T-helper 1 cell (primary cell): ENCODE results near the gene CFAP52.
"Not testable (repeated sequence)": the region's sequence is repeated elsewhere in the genome, so short reads cannot be mapped to it uniquely, and the experiment has no call there.

Experiments
- DNase-seq, 5 donors: peaks; one replicate each; pipeline ENCODE4 v3.0.0-alpha.2; 2012 to 2020

CFAP52 gene

DNA sequence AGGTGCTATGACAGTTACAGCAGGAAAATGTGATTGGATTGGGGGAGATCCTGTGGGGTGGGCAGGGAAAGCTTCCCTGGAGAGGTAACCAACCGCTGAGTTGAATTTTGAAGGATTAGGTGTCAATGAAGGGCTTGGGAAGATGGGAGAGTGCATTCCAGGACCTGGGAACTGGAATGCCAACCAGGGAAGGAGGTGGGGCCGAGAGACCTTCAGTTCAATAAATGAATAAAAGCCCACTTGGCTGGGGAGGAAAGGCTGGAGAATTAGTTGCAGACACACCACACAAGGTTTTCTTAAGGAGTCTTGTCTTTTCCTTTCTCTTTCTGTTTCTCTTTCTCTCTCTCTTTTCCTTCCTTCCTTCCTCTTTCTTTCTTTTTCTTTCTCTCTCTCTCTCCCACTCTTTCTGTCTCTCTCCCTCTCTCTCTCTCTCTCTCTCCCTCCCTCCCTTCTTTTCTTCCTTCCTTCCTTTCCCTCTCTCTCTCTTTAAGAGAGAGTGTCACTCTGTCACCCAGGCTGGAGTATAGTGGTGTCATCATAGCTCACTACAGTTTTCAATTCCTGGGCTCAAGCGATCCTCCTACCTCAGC is 72.2 kb downstream of the CFAP52 start:
- DNase-seq: no peak

DNA sequence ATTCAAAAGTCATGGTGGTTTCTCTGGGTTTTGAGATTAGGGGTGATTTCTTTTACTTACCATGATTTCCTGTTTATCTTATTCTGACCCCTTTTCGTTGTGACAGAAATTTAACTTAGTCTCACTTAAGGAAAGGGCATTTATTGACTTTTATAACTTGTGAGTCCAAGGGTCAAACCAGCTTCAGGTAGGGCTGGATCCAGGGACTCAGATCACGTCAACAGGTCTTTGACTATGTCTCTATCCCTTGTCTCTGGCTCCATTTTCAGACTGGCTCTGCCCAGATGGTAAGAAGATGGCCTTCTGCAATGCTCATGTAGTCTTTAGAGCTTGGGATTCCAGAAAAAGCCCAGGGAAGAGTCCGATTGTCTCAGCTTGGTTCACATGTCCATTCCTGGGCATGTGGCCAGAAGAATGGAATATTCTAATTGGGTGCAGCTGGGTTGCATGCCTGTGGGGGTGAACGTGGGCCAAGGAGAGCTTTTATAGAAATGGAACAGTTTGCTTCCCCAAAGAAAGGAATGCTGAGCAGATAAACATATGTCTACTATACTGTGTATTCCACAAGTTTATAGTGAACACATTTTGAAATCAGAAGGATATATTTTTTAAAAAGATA is 82.3 kb downstream of the CFAP52 start:
- DNase-seq: no peak

DNA sequence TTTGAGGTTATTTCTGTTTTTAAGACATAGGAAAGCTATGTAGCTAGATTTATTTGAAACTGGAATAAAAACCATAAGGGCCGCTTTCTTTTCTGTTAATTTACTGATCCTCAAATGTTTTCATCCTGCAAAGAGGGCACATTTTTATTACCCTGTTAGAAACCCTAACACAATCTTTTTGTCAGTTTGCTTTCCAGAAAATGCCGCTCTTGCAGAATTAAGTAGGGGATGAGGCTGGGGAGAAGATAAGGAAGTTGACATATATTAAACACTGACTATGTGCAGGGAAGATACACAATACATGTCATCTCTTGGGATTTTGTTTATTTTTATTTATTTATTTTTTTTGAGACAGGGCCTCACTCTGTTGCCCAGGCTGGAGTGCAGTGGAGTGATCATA is 84.6 kb downstream of the CFAP52 start:
- DNase-seq: no peak

- not testable (repeated sequence) for DNase-seq
Measured at GRCh38 chr17:9663511-9663910, 87.1 kb downstream of the CFAP52 start.

DNA sequence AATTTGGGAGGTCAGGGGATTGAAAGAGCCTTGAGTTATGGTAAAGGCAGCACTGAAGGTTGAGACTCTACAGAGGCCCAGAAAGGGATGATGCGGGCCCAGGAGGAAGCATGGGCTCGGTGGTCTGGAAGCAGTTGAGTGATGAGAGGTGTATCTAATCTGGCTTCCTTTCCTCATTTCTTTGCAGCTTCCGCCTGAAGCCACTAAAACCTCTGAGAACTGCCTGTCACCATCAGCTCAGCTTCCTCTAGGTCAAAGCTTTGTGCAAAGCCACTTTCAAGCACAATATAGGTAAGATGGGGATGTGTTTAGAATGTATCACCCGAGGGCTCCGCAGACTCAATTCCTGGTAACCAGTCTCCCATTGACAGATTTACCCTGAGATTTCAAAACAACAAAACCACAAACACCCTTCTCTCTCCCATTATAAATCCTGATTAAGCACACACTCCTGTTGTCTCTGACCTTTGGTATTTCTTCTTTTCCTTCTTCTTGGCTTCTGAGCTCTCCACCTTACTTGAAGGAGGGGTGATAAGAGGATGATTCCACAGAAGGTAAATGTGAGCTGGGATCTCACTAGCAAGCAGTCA is 90.1 kb downstream of the CFAP52 start:
- DNase-seq: peak in 1 of 5 donors; percentile 23

DNA sequence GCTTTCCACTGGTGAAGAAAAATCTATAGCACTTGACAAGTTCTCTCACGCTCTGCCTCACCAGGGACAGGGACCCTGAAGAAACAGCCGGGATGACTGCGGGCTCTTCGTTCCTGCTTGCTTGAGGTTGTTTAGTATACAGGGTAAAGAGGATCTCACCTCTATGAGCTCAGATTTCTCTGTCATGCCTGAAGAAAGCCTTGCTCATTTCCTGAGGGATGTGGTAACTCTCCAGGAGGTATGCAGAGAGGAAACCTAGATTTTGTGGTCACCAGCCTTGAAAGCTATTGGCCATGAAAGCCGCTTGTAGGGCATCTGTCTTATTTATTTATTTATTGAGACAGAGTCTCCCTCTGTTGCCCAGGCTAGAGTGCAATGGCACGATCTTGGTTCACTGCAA is 92.1 kb downstream of the CFAP52 start:
- DNase-seq: no peak

DNA sequence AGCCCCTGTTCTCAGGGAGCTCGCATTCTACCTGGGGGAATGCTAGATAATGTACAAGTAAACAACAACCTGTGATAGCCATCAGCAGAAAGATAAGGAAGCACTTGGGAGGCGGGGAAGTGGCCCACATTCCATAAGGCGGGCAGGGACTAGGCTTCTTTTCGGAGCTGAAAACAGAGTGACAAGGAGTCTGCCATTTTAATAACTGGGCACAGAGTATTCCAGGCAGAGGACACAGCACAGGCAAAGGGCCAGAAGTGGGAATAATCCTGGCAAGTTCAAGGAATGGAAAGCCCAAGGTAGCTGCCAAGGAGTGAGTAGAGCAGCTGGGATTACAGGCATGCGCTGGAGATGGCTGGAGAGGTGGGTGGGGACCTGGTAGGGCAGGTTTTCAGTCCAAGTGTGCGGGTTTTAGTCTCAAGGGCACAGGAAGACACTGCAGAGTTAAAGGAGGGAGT is 93.1 kb downstream of the CFAP52 start:
- DNase-seq: no peak

DNA sequence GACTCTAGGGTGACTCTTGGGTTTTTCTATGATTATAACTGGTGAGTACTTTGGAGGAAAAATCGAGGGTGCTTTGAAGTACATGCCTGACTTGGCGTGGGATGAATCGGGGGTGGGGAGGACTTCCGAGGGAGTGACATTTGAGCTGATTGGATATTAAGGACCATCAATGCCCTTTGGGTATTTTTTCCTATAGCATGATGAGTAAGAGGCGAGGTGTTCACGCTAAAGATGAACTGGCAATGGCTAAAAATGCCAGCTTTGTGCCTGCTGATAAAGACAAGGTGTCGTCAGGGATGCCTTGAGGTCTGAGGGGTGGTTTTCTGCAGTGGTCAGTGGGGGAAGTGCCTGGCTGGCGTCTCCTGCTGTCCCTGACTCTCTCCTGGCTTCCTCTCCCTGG is 94.2 kb downstream of the CFAP52 start:
- no peak for DNase-seq

GRCh38 chr17:9671559-9671958 is 95.1 kb downstream of the CFAP52 start:
- no peak for DNase-seq

DNA sequence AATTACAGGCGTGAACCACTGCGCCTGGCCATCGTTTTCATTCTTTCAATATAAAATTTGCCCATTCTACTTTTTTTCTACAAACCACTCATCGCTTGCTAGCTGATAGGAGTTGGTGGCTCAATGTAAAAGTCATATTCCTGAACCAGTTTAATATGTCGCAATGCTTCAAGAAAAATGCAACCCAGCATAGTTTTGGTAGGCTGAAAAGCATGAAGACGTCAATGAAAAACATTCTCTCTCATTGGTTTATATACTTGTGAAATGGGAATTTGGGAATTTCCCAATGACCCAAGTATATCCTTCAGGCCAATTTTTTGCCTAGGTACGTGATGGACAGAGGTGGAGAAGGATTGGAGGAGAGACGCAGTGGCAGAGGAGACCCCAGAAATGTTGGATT is 95.8 kb downstream of the CFAP52 start:
- no peak for DNase-seq

DNA sequence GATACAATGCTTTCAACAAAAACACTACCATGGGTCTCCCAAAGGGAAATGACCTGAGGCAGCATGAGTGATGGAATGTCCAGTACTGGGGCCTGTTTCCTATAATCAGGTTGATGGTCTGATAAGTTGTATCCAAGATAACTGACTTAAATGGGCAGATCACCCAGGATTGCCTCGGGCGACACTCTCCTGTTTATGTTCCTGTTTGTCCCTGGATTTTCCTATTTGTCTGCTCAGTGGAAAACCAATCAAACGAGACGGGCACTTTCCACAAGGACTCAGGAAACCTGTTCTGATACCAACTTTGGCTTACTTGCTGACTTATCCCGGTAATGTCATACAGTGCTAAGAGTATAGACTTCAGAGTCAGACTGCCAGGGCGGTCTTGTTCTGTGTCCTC is 96.2 kb downstream of the CFAP52 start:
- DNase-seq: no peak

- DNase-seq: no peak
Measured at GRCh38 chr17:9676084-9676483, 99.6 kb downstream of the CFAP52 start.

GRCh38 chr17:9676820-9677310 is 100.4 kb downstream of the CFAP52 start:
- peak in 1 of 5 donors; percentile 25 for DNase-seq

GRCh38 chr17:9677411-9677810 is 101.0 kb downstream of the CFAP52 start:
- no peak for DNase-seq

DNA sequence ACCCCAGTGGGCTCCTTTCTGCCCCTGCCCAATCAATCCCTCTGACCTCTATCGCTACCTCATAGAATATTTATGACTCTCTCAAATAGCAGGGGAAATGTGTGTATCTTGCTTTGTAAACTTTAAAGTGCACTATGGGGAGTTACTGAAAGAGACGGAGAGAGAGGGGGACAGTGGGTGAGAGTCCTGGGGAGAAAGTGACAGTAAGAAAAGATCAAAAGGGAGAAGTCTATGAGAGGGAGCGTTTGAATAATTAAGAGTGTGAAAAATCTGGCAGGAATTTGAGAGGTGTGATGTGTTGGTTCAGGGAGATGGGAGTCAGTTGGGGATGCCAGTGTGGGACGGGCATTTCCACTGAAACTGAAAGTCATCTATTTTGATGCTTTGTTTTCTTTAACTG is 101.5 kb downstream of the CFAP52 start:
- no peak for DNase-seq

GRCh38 chr17:9684955-9685621 is 108.6 kb downstream of the CFAP52 start:
- no peak for DNase-seq
